Large intestine (tissue), 3 donors: ENCODE measurements around the gene GLT8D2. TPM values are rescaled to one million over a fixed set of nuclear protein-coding genes. Genes with fewer than 3 reads are reported as not detected.

ENCODE experiments used
- DNase-seq, 2 donors: peaks; one replicate each; pipeline versions ENCODE4 v3.0.0 to v3.0.0-alpha.2; 2013
- H3K27ac ChIP-seq: one replicate; pipeline ENCODE4 v1.5.1; 2013; ENCODE audit warnings: low read length
- H3K27me3 ChIP-seq: 2 replicates; pipeline ENCODE4 v1.6.1; 2013; ENCODE audit warnings: low read length; ENCODE audit not compliant: control insufficient read depth, insufficient read depth
- H3K36me3 ChIP-seq: 2 replicates; pipeline ENCODE4 v1.6.1; 2013; ENCODE audit warnings: low read length; ENCODE audit not compliant: control insufficient read depth, insufficient read depth
- H3K4me1 ChIP-seq: one replicate; pipeline ENCODE4 v1.6.1; 2013; ENCODE audit warnings: low read length; ENCODE audit not compliant: control insufficient read depth, insufficient read depth
- H3K4me3 ChIP-seq: one replicate; pipeline ENCODE4 v1.5.1; 2013; ENCODE audit warnings: low read length
- H3K9me3 ChIP-seq: one replicate; pipeline ENCODE4 v1.6.1; 2013; ENCODE audit warnings: mild to moderate bottlenecking, low read depth, low read length, moderate library complexity; ENCODE audit not compliant: control insufficient read depth
- WGBS: methylation state at CpG from one replicate; pipeline ENCODE4 v1.1.5; 2013; ENCODE audit warnings: low lambda C conversion rate; ENCODE audit not compliant: insufficient coverage; 5-methylcytosine and 5-hydroxymethylcytosine counted together
- polyA plus RNA-seq: library from polyadenylated mRNA; unstranded; fragments of 120-200 nt; gene quantifications from one replicate; pipeline ENCODE4 v1.2.1, GENCODE V29; 2013

GLT8D2 gene
- polyA plus RNA-seq, 1 donor, result 15.2 TPM

DNA sequence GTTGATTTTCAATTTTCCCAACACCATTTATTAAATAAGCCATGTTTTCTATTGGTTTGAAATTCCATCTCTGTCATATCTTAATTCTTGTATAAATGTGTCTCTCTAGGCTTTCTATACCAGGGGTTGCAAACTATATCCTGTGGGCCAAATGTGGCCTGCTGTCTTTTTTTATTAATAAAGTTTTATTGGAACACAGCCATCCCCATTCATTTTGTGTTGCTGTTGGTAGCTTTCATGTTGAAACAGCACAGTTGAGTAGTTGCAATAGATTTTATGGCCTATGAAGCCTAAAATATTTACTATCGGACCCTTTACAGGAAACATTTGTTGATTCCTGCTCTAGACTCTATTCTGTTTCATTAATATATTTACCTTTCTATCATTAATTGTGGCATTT lies 23.7 kb upstream of the GLT8D2 start:
- WGBS, result 100% methylated on average over 1 of the region's 1 CpG
- H3K36me3 ChIP-seq, result peaks cover 14% of the 10 kb centered on the region
- DNase-seq, result no peak
- no peak overlapping the region for H3K27ac ChIP-seq
- H3K27me3 ChIP-seq, result no peaks in the 10 kb centered on the region
- H3K9me3 ChIP-seq, result no peaks in the 10 kb centered on the region
- no peaks in the 10 kb centered on the region for H3K4me1 ChIP-seq
- H3K4me3 ChIP-seq, result no peak overlapping the region

DNA sequence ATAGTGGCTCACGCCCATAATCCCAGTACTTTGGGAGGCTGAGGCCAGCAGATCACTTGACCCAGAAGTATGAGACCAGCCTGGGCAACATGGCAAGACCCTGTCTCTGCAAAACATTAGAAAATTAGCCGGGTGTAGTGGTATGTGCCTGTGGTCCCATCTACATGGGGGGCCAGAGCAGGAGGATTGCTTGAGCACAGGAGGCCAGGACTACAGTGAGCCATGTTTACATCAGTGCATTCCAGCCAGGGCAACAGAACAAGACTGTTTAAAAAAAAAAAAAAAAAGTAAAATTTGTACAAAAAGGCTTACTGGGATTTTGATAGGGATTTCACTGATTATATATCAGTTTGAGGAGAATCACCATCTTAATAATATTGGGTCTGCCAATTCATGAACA lies 22.1 kb upstream of the GLT8D2 start:
- Histone ChIP-seq H3K36me3 (peaks cover 17% of the 10 kb centered on the region), H3K9me3 (no peaks in the 10 kb centered on the region), H3K27me3 (no peaks in the 10 kb centered on the region), H3K4me3 (no peak overlapping the region), H3K27ac (no peak overlapping the region), H3K4me1 (no peaks in the 10 kb centered on the region)
- no peak for DNase-seq
- no CpG with 5 or more reads among the region's 2 CpGs for WGBS

DNA sequence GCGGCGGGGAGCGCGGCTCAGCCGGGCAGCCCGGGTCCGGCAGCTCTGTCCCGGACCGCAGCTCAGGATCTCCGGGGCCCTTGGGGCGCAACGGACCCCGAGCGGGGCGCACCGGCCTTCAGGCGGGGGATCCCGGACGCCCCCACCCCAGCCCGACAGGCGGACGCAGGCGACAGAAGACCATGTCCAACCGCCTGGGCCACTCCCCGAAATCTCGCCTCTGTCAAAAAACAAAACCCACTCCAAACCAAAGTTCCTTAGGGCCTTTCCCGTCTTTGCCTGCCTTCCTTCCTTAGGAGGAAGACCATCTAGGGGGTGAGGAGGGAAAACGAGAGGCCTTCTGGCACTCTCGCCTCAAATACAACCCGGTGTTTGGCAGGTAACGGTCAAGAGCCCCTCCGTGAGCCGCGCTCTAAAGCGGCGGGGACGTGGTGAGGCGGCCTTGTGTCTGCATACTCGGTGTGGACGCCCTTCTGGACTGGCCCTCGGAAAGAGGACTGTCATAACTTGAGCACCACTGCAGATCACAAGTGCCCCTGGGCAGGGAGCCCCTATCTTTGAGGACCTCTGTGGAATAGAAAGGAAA lies 14.9 kb upstream of the GLT8D2 start:
- Histone ChIP-seq H3K9me3 (no peaks in the 10 kb centered on the region), H3K4me3 (peak overlapping the region; percentile 84), H3K4me1 (no peaks in the 10 kb centered on the region), H3K36me3 (peaks cover 4% of the 10 kb centered on the region), H3K27me3 (peaks cover 4% of the 10 kb centered on the region), H3K27ac (peak overlapping the region; percentile 26)
- WGBS, result no CpG with 5 or more reads among the region's 41 CpGs
- DNase-seq, result peak in 1 of 2 donors; percentile 41

DNA sequence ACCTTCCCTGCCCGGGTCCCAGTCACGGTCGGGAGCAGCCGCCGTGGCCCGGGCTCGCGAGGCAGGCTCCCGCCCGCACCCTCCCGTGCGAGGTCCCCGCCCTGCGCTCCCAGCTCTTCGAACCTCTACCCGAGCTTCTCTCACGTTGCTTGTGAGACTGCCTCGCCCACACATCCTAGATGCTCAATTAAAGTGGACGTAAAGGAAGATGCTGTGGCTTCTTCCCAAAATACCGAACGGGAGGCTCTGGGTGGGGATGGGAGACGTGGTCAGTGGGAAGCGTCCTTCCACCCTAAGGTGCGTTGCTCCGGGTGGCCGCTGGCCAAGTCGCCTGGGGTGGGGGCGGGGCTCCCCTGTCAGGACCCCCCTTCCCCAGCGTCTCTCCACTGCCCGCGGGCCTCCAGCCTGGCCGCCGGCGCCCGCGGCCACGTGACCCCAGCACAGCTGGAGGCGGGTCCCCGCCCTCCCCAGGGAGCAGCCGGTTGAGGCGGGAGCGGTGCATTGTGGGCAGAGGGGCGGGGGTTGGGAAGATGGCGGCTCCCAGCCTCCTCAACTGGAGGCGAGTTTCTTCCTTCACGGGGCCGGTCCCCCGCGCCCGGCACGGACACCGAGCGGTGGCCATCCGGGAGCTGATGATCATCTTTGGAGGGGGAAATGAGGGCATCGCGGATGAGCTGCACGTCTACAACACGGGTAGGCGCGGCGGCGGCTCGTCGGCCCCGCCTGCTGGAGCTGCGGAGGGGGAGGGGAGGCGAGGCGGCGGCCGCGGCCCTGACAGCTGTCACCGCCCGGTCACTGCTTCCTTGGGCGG lies 14.2 kb upstream of the GLT8D2 start, which contains the start of gene HCFC2:
Gene HCFC2 (plus strand): TSS at position 501 of the 811 bp plus-strand sequence. CDS start 30 bp downstream, at position 531.
- H3K9me3 ChIP-seq, result no peaks in the 10 kb centered on the region

DNA sequence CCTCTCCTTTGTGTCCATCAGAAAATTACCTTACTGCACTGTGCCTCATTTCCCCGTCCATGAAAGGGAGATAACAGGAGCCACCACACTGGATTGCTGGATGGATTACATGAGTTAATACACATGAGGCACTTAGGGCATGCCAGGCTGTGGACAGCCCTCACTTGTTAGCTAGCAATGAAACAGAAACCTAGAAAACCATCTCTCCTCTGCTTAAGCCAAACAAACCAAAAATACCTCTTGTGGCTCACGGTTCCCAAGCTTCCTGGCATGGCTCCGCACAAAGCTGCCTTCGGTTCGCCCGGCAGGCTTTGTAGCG lies 13.7 kb upstream of the GLT8D2 start:
- no peaks in the 10 kb centered on the region for H3K9me3 ChIP-seq
- peaks cover 4% of the 10 kb centered on the region for H3K36me3 ChIP-seq
- peak overlapping the region; percentile 84 for H3K4me3 ChIP-seq
- WGBS, result no CpG with 5 or more reads among the region's 7 CpGs
- peak overlapping the region; percentile 67 for H3K27ac ChIP-seq
- DNase-seq, result no peak
- no peaks in the 10 kb centered on the region for H3K4me1 ChIP-seq
- H3K27me3 ChIP-seq, result peaks cover 6% of the 10 kb centered on the region

More for the DNA sequence above, 14.2 kb upstream of the GLT8D2 start, which contains the start of gene HCFC2:
- peak within 1 kb of the TSS; percentile 67 for H3K27ac ChIP-seq
- peak; percentile 85 to 94 for DNase-seq
- no CpG with 5 or more reads among the region's 74 CpGs for WGBS
- peak within 1 kb of the TSS; percentile 84 for H3K4me3 ChIP-seq
- peaks cover 4% of the 10 kb centered on the region for H3K36me3 ChIP-seq
- no peaks in the 10 kb centered on the region for H3K4me1 ChIP-seq
- peaks cover 6% of the 10 kb centered on the region for H3K27me3 ChIP-seq

DNA sequence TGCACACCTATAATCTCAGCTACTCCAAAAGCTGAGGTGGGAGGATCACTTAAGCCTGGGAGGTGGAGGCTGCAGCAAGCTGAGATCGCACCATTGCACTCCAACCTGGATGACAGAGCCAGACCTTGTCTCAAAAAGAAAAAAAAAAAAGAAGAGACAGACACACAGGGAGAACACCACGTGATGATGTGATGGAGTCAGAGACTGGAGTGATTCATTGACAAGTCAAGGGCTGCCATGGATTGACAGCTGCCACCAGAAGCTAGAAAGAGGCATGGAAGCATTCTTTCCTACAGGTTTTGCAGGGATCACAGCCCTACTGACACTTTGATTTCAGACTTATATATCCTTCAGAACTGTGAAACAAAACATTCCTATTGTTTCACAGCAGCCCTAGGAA lies 10.8 kb upstream of the GLT8D2 start:
- Histone ChIP-seq H3K4me1 (no peaks in the 10 kb centered on the region), H3K36me3 (no peaks in the 10 kb centered on the region), H3K9me3 (no peaks in the 10 kb centered on the region), H3K27me3 (peaks cover 8% of the 10 kb centered on the region), H3K27ac (no peak overlapping the region), H3K4me3 (no peak overlapping the region)
- DNase-seq, result no peak
- WGBS, result no CpG with 5 or more reads among the region's 2 CpGs

DNA sequence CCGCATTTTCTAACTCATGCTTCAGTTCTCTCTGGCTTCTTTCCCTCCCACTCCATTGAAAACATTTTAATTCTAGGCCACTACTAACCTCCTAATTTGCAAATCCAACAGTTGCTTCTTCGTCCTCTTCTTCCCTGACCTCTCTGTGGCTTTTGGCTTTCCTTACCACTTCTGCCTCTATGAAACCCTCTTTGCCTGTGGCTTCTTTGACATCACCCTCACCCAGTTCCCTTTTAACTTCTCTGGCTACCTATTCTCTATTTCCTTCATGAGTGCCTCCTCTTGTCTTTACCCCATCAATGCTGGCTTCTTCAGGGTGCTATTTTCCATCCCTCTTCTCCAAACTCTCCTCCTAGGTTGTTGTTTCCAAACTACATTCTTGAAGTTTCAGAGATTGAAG lies 10.0 kb upstream of the GLT8D2 start:
- no peak for DNase-seq
- H3K4me3 ChIP-seq, result no peak overlapping the region
- no peaks in the 10 kb centered on the region for H3K4me1 ChIP-seq
- no peaks in the 10 kb centered on the region for H3K9me3 ChIP-seq
- no peak overlapping the region for H3K27ac ChIP-seq
- no peaks in the 10 kb centered on the region for H3K36me3 ChIP-seq
- WGBS, result 59% methylated on average over 2 of the region's 2 CpGs
- H3K27me3 ChIP-seq, result peaks cover 8% of the 10 kb centered on the region

DNA sequence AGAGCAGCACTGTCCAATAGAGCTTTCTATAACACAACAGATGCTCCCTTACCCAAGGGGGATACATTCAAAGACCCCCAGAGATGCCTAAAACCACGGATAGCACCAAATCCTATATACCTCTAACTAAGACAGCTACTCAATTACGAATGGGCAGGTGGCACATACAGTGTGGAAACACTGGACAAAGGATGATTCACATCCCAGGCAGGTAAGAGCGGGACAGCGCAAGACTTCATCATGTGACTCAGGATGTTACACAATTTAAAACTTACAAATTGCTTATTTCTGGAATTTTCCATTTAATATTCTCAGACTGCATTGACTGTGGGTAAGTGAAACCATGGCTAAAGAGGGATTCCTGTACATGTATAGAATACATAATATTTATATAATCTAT lies 8.8 kb upstream of the GLT8D2 start:
- DNase-seq, result no peak
- peaks cover 10% of the 10 kb centered on the region for H3K27me3 ChIP-seq
- no peaks in the 10 kb centered on the region for H3K36me3 ChIP-seq
- H3K9me3 ChIP-seq, result no peaks in the 10 kb centered on the region
- WGBS, result no CpG with 5 or more reads among the region's 4 CpGs
- H3K4me3 ChIP-seq, result no peak overlapping the region
- no peak overlapping the region for H3K27ac ChIP-seq
- H3K4me1 ChIP-seq, result no peaks in the 10 kb centered on the region

DNA sequence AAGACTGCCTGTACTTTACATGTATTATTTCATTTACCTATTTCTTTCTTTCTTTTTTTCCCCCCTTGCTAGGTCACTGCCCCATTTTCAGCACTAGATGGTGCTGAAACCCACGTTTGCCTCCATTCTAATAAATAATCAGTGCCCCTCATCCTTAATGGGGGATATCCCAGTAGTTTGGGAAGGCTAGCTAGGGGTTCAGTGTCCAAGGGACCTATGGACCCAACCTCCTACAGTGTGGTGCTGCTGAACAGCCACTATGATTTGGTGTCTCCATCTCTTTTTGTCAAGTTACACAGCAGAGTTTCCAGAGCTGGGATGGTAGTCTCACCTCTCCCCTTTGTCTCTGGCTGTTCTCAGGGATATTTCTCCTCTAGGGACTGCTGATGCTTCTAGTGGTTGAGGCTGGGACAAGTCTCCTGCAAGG lies 7.8 kb upstream of the GLT8D2 start:
- WGBS, result 0% methylated on average over 1 of the region's 1 CpG
- Histone ChIP-seq H3K4me1 (no peaks in the 10 kb centered on the region), H3K4me3 (no peak overlapping the region), H3K27ac (no peak overlapping the region), H3K27me3 (peaks cover 11% of the 10 kb centered on the region), H3K9me3 (no peaks in the 10 kb centered on the region), H3K36me3 (no peaks in the 10 kb centered on the region)
- no peak for DNase-seq

DNA sequence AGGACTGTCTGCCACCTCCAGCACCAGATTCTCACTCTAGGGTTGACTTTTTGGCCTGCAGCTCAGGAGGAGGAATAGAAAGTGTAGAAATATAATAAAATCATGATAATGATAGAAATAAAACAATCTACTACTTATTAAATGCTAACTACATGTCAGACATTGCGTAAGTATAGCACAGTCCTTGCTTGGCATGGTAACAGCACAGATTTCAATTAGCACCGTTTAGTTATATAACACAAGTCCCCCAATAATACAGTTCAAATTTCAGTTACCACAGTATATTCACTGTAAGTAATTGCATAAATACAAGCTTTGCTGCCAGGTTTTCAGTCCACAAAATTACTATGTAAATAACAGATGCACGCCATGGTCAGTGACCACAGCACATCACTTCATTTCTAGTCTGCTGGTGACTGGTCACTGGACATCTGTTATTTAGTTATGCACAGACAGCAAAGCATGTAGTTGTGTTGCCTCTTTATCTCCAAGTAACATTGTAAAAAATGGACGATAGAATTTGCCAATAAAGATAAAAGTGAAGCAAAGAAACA lies 6.5 kb upstream of the GLT8D2 start:
- peaks cover 16% of the 10 kb centered on the region for H3K27me3 ChIP-seq
- no peaks in the 10 kb centered on the region for H3K9me3 ChIP-seq
- H3K4me1 ChIP-seq, result no peaks in the 10 kb centered on the region
- WGBS, result 29% methylated on average over 1 of the region's 4 CpGs
- DNase-seq, result no peak
- H3K27ac ChIP-seq, result no peak overlapping the region
- no peaks in the 10 kb centered on the region for H3K36me3 ChIP-seq
- H3K4me3 ChIP-seq, result no peak overlapping the region
